ENCODE measurements around the gene ASIC2. TPM values are rescaled to one million over a fixed set of nuclear protein-coding genes. Genes with fewer than 3 reads are reported as not detected.
A peak's percentile ranks its signal among the peaks of the same experiment; 100 is the strongest.

Gene ASIC2
- total and polyA plus RNA-seq, 2 experiments from 2014 or later, result 0.52 to 2.8 TPM

GRCh38 chr17:33116021-33116551 is 177.0 kb downstream of the ASIC2 start:
- H3K4me3 Mint-ChIP-seq, result no peak overlapping the region
- DNase-seq (ENCODE audit: low spot score), result no peak
- Histone ChIP-seq H3K9me2 (ENCODE audit: insufficient read depth) (no peaks in the 10 kb centered on the region; the same call in 1 of the 2 replicates), H3K27ac (ENCODE audit: low read depth) (no peak overlapping the region), H4K20me1 (replicated peaks; ENCODE audit: insufficient read depth) (0 out of 2 replicates have a peak, but pooled peaks cover 5% of the 10 kb centered on the region), H3K79me2 (replicated peaks; ENCODE audit: insufficient read depth) (no peaks in the 10 kb centered on the region), H3F3A (replicated peaks; ENCODE audit: low read depth) (no peaks in the 10 kb centered on the region), H3K4me1 (ENCODE audit: insufficient read depth) (no peaks in the 10 kb centered on the region), H3K36me3 (ENCODE audit: insufficient read depth) (no peaks in the 10 kb centered on the region), H3K4me3 (no peak overlapping the region), H3K27me3 (ENCODE audit: insufficient read depth) (no peaks in the 10 kb centered on the region), H3K4me2 (no peak overlapping the region), H2AFZ (peak overlapping the region; percentile 10; the same call in 1 of the 2 replicates)
- no peaks in the 10 kb centered on the region; the same call in 2 of the 3 replicates for H3K36me3 Mint-ChIP-seq (ENCODE audit: low read depth)
- TF ChIP-seq CREB1 (CRISPR knock-in tag; IDR thresholded peaks at IDR 0.05; ENCODE audit: low read depth) (no peak), EZH2phosphoT487 (IDR thresholded peaks at IDR 0.05; ENCODE audit: unreplicated experiment) (no peak), REST (IDR thresholded peaks at IDR 0.05; ENCODE audit: unreplicated experiment) (no peak), NANOG (IDR thresholded peaks at IDR 0.05; ENCODE audit: borderline replicate concordance) (no peak), POLR2AphosphoS5 (IDR thresholded peaks at IDR 0.05; ENCODE audit: low read depth) (no peak), ZNF462 (CRISPR knock-in tag; IDR thresholded peaks at IDR 0.05) (no peak), CTCF (conservative IDR thresholded peaks at IDR 0.05; ENCODE audit: low read depth in 2 of 2) (no peak), EZH2 (IDR thresholded peaks at IDR 0.05; ENCODE audit: low read depth, unreplicated experiment) (no peak), ZNF114 (CRISPR knock-in tag; IDR thresholded peaks at IDR 0.05) (no peak), ETS1 (IDR thresholded peaks at IDR 0.05) (no peak), JUNB (IDR thresholded peaks at IDR 0.05; ENCODE audit: unreplicated experiment) (no peak), ZNF331 (CRISPR knock-in tag; IDR thresholded peaks at IDR 0.05; ENCODE audit: low read depth) (no peak), STAT1 (IDR thresholded peaks at IDR 0.05; ENCODE audit: unreplicated experiment) (no peak)
- H3K9me3 Mint-ChIP-seq, result no peaks in the 10 kb centered on the region
- no peak for ATAC-seq
- no peak overlapping the region for H3K27ac Mint-ChIP-seq
- H3K4me1 Mint-ChIP-seq, result 0 out of 3 replicates have a peak, but pooled peaks cover 2% of the 10 kb centered on the region
- peaks cover 7% of the 10 kb centered on the region for H3K27me3 Mint-ChIP-seq (ENCODE audit: insufficient read depth, low read depth, poor library complexity)
